ENCODE data around the gene ACADSB. TPM values are rescaled to one million over a fixed set of nuclear protein-coding genes. Genes with fewer than 3 reads are reported as not detected.

The ACADSB gene
- total RNA-seq, 4 donors from 2014 or later = 8.8 to 20.5 (median 18.1) TPM

DNA sequence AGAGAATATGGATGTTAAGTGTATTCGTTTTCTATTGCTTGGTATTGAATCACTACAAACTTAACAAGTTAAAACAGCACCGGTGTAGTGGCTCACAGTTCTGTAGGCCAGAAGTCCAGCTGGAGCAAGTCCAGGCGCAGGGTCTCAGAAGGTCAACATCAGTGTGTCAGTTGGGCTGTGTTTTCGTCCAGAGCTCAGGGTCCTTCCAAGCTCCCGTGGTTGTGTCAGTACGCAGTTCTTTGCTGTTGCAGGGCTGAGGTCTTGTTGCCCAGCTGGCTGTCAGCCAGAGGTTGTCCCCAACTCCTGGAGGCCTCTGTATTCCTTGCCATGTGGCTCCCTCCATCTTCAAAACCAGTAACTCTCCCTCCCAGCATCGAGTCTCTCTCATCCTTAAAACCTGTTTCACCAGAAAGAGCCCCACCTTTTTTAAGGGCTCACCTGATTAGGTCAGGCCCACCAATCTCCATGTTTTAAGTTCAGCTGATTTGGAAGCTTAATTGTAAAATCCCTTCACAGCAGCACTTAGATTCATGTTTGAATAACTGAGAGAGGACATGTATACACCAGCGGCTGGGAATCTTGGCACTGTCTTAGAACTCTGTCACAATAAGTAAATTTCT is 26.8 kb downstream of the ACADSB start:
- intact Hi-C loops (cut with DNase I; ENCODE audit: low total_unique reads) = no loop called here
- DNase-seq (ENCODE audit: low spot score in 2 of 2) = no peak
- WGBS, 2 donors = 86 to 87% methylated on average over 8 of the region's 8 CpGs

DNA sequence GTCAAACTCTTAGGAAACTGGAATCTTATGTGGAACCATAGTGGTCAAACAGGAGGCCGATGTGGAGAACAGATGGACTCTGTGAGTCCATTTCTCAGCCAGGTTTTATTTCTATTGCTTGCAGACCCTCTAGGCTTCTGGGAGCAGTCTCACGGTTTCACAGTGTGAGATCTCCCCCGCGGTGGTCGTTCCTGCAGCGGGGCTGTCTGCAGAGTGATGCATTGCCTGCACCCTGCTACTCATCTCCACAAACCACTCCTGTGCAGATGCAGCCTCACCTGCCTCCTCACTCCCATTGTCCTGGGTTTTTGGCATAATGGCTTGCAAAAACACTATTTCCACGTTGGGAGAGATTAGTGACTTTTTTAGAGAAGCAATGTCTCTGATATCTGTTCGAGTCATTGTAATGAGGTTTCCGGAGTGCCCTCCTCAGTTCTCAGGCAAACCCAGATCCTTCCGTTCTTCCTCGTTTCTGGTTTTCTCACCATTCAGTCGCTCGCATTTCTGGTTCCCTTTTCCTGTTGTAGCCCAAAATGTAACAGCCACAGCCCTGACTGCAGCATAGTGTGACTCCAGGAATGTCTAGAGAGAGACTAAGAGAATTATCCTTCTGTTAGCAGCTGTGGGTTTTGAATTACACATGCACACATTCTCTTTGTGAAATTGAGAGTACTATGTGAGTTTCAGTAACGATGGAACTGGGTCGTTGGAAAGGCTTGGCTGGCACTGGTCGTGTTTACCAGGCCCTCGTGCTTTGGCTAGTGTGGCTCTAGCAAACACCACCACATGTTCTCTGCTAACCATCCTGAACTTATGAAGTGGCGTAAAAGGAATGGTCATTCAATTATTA is 30.2 kb downstream of the ACADSB start:
- no peak for TF ChIP-seq POLR2A (IDR thresholded peaks at IDR 0.05)
- no peak for TF ChIP-seq CTCF (IDR thresholded peaks at IDR 0.05)
- DNase-seq (ENCODE audit: low spot score in 2 of 2) = no peak
- WGBS, 2 donors = 73 to 79% methylated on average over 18 of the region's 18 CpGs

More for the DNA sequence above, 26.8 kb downstream of the ACADSB start:
- no peak overlapping the region for H3K4me3 ChIP-seq (ENCODE audit: low read depth, poor library complexity, severe bottlenecking)
- TF ChIP-seq POLR2A (IDR thresholded peaks at IDR 0.05) (no peak), CTCF (IDR thresholded peaks at IDR 0.05) (no peak)

GRCh38 chr10:123039632-123039930 is 30.8 kb downstream of the ACADSB start:
- H3K4me3 ChIP-seq (ENCODE audit: low read depth, poor library complexity, severe bottlenecking) = no peak overlapping the region
- intact Hi-C loops (cut with DNase I; ENCODE audit: low total_unique reads) = no loop called here
- DNase-seq (ENCODE audit: low spot score in 2 of 2) = no peak
- TF ChIP-seq POLR2A (IDR thresholded peaks at IDR 0.05) (no peak), CTCF (IDR thresholded peaks at IDR 0.05) (no peak)

More for the DNA sequence above, 30.2 kb downstream of the ACADSB start:
- intact Hi-C loops (cut with DNase I; ENCODE audit: low total_unique reads) = no loop called here
- no peak overlapping the region for H3K4me3 ChIP-seq (ENCODE audit: low read depth, poor library complexity, severe bottlenecking)

- DNase-seq (ENCODE audit: low spot score in 2 of 2) = no peak
- WGBS, 2 donors = 90 to 91% methylated on average over 12 of the region's 12 CpGs
- no peak overlapping the region for H3K4me3 ChIP-seq (ENCODE audit: low read depth, poor library complexity, severe bottlenecking)
- no peak for TF ChIP-seq POLR2A (IDR thresholded peaks at IDR 0.05)
- no peak for TF ChIP-seq CTCF (IDR thresholded peaks at IDR 0.05)
- intact Hi-C loops (cut with DNase I; ENCODE audit: low total_unique reads) = loop anchor here (10.0 kb wide), 1 partner anchor 512 kb away; no protein-coding TSS in a partner anchor
Observed at GRCh38 chr10:123042708-123043408, 34.1 kb downstream of the ACADSB start.

- WGBS, 2 donors = 8 to 26% methylated on average over 5 of the region's 5 CpGs
- TF ChIP-seq POLR2A (IDR thresholded peaks at IDR 0.05) = no peak
- TF ChIP-seq CTCF (IDR thresholded peaks at IDR 0.05) = no peak
- DNase-seq (ENCODE audit: low spot score in 2 of 2) = peak in 1 of 2 donors; percentile 19
- no peak overlapping the region for H3K4me3 ChIP-seq (ENCODE audit: low read depth, poor library complexity, severe bottlenecking)
- intact Hi-C loops (cut with DNase I; ENCODE audit: low total_unique reads) = loop anchor here (10.0 kb wide), 1 partner anchor 511 kb away; no protein-coding TSS in a partner anchor
Observed at GRCh38 chr10:123043409-123043925, 34.7 kb downstream of the ACADSB start.
